8988T (cell line): ENCODE measurements around the gene LEMD1.

ENCODE experiments used
- DNase-seq: peaks from one replicate; pipeline ENCODE4 v3.0.0; 2011

Gene LEMD1

DNA sequence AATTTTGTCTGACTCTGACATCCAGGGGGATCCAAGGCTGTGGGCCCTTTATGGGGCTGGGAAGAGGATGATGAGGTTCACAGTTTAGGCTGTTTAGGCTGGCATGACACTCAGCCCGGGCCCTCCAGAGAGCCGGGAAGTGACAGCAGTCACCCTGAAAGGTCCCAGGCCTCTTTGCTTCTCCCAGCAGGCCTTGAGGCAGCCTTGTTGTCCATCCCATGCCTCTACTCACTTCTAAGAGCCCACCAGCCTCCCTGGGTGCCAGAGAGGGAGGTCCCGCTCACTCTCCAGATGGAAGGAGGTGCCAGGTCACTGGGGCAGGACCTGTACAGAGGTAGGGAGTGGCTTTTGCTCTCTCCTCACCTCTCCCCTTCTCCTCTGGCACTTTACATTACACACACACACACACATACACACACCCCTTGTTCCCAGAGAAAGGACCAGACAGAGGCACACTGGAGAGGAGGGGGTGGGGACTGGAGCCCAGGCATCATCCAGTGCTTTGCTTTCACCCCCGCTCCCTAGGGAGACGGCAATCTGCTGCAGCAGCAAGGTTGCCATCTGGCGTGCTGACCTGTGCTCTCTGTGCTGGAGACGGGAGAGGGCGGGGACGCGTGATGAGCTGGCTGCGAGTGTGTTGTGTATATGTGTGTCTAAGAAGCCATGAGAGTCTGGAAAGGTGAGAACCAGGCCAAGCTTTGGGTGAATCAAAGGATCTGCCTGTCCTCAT lies 69.7 kb downstream of the LEMD1 start:
- DNase-seq, result no peak

DNA sequence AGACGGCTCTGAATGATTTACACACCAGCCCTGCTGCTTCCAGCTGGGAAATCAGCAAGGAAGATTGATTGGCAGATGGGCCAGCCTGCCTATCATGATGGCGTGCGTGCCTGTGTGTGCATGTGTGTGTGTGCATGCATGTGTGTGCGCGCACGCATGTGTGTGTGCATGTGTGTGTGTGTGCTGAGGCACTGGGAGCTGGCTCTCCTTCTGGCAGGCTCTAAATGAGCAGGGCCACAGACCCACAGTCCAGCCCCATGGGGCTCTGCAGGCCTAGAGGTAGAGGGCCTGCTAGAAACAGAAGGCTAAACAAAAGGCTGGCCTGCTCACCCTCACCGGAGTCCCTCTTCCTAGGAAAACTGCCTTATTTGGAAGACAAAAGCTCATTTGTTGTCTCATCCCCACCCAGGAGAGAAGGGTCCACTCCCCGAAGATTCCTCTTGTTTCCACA lies 71.1 kb downstream of the LEMD1 start:
- no peak for DNase-seq

DNA sequence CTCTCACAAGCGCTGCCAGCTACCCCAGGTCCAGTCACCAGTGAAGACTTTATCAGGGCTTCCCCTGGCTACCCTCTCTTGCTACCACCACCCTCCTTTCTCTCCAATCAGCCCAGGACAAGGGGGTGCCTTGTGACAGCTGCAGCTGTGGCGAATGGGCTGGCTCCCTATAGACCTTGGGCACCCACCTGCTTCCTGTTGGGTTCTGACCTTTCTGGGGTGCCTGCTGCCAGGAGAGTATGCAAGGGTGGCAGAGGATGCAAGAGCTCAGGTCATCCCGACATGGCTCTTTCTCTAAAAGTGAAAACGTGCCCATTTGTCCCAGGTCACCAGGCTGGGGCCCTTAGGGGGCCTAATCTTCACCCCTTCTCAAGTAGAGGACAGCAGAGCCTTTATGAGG lies 71.7 kb downstream of the LEMD1 start:
- DNase-seq, result no peak

DNA sequence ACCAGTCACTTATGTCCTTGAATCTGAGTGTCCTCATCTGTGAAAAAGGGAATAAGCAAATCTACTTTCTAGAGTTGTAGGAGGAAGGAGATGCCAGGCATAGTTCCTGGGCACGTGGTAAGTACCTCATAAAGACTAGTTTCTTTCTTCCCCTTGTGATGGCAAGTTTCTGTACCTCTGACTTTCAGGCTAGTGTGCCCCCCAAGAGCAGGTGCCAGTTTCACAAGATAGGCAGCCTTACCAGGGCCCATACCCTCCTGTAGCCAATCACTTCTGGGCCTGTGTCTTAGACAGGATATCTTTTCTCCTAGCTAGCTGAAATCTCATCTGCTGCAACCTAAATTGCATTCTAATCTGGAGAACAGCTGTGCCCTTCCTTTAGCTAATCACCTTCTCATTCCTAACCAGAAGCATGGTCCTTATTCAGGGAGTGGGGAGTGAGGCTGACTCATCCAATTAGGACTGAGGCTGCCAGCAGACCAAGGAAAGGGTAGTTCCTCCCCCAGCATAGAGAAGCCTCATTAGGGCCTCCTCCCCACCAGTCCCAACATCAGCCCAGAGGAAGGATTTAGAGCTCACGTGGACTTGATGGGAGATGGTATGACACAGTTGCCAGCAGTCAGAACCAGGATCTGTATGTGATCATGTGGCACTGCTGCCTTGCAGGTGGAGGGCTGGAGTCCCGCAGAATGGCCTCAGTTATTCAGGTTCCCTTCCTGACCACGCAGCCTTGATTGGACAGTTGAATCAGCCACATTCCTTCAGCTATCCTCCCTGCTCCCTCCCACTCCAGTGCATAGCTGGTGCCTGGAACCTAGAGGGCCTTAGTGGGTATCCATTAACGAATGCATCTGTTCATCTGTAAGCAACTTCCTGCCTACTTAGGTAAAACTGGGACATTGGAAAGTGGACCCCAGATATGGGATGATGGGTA lies 73.0 kb downstream of the LEMD1 start:
- no peak for DNase-seq

DNA sequence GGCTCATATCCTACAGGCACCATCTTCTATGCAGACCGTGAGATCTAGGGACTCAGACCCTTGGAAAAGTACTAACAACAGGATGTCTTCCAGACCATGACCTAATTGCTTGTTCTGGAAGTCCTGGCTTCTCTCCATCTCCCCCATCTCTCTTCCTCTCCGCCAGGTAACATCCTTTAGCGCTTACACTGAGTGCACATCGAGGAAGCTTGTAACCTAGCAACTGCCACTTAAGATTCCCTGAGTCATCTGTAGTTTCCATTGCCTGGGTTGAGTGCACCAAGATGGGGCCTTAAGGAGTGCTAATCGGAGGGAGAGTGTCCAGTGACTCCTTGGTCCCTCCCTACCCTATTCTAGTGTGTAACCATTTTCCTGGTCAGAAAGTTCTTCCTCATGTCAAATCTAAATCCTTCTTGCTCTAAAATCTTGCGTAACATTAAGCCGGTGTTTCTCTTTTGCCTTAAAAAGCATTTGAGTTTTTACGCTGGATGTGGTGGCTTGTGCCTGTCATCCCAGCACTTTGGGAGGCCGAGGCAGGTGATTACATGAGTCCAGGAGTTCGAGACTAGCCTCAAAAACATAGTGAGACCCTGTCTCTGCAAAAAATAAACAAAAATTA lies 74.8 kb downstream of the LEMD1 start:
- no peak for DNase-seq

DNA sequence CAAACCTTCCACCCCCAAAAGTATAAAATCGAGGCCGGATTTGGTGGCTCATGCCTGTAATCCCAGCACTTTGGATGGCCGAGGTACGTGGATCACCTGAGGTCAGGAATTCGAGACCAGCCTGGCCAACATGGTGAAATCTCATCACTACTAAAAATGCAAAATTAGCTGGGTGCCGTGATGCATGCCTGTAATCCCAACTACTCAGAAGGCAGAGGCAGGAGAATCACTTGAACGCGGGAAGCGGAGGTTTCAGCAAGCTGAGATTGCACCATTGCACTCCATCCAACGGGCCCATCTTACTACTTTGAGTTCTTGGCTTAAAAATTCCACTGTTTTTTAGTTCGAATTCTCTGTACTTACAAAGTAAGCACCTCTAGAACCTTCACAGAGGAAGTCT lies 76.1 kb downstream of the LEMD1 start:
- DNase-seq, result no peak

DNA sequence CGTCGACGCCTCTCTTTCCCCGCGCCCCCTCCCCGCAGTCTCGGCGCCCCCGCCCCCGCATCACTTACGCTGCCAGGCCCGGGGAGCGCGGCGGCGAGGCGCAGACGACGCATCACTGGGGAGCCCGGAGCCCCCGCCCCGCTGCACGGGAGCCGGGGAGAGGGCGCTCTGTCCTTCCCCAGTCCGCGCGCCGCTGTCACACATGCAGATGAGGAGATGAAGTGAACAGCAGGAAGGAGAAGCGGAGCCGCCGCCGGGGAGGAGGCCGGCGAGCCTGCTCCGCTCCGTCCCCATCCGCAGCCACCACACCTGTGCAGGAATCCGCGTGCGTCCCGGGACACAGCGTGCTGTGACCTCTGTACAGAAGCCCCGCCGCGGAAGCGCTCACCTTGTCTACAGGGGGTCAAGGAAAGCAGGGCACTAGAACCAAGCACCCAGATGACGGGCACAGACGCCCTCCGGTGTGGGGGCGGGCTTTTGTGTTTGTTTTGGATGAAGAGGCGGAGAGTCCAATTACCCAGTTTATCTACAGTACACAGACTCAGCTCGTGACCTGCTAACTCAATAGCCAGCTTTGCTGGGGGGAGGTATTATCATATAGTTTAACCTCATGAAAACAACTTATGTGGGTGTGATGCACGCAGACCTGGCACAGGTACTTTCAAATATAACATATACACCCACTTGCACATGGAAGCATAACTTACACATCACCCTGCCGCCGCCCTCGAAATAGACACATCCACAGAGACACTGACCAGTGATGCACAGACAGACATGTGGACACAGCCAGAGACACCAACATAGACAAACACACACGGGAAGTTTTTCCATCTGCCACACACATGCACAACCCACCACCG lies 77.6 kb downstream of the LEMD1 start:
- no peak for DNase-seq

DNA sequence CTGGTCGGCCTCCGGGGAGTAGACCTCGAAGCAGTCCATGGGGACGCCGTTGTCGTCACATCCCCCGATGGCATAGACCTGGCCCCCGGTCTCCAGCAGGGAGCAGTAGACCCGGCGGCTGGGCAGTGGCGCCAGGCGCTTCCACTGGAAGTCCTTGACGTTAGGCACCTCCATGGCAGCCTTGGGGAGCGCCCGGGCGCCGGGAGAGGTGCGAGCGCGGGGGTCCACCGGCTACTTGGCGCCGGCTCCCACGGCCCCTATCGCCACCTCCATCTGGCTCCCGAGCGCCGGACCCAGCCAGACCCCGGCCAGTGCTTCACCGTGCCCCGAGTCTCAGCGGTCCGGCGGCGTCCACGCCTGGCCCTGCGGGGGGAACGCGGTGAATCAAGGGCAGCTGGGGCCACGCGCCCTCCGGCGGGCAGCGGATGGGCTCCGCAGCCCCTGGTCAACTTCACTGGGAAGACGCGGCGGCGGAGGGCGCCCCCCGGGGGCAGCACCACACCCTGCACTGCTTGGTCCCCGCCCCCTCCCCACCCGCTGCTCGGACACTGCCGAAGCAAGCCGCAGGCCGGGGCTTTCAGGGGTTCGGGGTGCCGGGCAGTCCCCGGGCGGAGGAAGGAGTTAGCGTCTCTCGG lies 78.3 kb downstream of the LEMD1 start:
- no peak for DNase-seq

DNA sequence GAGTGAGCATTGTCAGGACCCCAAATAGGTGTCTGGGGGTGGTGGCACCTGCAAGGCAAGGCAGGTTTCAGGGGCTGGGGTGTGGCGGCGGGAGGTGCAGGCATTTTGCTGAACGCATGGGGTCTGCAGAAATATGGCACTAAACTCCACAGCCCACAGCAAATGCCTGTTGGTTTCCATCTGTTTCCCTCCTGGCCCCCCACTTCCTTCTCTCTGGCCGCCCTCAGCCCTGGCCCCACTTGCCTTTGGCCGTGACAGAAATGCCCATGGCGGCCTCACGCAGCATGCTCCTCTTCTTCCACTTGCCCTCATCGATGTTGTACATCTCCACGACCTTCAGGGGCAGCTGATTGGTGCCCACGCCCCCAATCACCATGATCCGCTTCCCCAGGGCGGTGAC lies 78.9 kb downstream of the LEMD1 start:
- DNase-seq, result no peak

DNA sequence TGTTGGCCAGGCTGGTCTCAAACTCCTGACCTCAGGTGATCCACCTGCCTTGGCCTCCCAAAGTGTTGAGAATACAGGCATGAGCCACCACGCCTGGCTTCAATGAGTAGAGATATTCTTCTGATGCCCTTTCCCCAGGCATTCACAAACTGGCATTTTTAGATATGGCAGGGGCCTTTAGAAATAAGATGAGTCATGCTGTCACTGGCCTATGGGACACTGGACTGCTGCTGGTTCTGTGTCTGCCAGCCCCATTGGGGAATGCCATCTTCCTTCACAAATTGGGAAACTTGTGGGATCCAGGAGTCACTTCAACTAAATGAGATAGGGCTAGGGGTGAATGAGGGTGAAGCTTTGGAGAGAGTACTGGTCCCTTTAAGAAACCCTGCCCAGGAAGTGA lies 81.2 kb downstream of the LEMD1 start:
- no peak for DNase-seq

DNA sequence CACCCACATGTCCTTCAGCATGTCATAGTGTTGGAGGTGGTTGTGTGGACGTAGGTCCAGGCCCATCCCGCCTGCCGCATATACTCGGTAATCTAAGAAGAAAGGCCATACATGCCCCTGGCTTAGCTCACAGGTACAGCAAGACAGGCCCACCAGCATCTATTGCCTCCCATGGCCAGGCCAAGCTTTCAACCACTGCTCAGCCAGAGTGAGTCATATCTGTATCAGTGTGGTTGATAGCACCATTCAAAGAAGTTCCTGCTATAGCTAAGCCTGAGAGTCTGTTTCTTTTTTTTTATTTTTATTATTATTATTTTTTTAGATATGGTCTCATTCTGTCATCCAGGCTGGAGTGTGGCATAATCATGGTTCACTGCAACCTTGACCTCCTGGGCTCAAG lies 82.1 kb downstream of the LEMD1 start:
- DNase-seq, result no peak

DNA sequence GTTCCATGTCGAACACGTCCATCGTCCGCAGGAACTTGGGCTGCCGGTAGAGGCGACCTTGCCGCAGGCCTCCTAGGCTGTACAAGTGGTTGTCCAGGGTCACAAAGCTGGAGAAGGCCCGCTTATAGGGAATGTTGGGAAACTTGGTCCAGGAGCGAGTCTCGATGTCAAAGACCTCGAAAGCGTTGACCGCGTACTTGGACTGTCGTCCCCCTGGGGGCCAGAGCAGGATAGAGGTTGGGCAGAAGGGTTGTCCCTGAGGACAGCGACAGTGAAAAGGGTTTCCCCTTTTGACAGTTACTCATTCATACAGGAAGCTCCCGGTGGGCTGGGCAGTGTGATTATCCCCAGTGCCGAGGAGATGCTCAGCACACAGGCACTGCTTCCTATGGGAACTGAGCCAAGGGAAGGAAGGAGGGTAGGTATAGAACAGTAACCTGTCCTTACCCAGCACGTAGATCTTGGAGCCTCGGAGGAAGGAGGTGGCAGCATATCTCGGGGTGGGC lies 82.6 kb downstream of the LEMD1 start:
- no peak for DNase-seq

DNA sequence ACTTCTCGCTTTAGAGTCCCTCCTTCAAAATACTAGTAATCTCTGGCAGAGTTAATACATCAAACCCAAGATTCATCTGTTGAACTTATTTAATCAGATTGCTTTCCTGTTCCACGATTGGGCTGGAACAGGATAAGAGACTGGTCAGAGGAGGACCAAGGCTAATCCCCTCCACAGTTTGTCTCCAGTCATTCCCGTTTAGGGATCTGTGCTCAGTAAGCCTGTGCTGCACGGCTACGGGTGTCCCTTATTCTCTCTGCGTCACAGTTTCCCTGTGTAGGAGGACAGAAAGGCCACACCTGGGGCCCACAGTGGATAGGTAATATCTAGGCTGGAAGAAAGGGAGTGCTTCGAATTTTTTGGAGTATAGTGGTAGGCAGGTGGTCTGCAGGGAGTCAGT lies 83.8 kb downstream of the LEMD1 start:
- no peak for DNase-seq

DNA sequence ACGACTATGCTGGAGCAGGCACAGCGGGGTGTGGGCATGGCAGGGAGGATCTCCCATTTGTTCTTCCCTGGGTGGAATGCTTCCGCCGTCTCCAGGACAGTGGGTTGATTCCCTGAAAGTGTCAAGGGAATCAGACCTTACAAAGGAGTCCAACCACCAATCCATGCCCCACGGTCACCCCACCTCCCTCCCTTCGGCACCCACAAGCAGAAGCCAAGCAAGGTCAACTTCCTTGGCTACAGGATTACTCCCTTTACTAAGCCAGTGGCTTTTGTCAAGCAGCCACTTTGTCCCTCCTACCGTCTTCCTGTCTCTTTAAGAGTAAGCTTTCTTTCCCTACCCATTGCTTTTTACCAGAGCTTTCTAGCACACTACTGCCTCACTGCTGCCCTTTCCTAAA lies 84.4 kb downstream of the LEMD1 start:
- DNase-seq, result no peak

DNA sequence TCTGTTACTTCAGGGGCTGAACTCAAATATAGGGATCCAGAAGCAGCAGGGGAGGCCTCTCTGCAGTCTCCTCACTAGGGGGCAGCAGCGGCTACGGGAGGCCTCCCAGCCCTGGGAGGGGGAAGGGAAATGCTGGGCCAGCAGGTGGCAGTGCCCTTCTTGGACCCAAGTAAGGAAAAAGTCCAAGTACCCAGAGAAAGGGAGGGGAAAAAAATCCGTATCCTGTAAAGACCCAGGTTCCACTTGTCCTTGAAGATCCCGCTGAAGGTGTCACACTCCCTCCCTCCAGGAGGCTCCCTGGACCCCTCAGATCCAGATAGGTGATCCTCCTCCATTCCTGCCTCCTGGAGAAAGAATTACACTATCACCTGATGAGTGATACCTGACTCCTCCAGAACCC lies 86.2 kb downstream of the LEMD1 start:
- DNase-seq, result peak; percentile 88

DNA sequence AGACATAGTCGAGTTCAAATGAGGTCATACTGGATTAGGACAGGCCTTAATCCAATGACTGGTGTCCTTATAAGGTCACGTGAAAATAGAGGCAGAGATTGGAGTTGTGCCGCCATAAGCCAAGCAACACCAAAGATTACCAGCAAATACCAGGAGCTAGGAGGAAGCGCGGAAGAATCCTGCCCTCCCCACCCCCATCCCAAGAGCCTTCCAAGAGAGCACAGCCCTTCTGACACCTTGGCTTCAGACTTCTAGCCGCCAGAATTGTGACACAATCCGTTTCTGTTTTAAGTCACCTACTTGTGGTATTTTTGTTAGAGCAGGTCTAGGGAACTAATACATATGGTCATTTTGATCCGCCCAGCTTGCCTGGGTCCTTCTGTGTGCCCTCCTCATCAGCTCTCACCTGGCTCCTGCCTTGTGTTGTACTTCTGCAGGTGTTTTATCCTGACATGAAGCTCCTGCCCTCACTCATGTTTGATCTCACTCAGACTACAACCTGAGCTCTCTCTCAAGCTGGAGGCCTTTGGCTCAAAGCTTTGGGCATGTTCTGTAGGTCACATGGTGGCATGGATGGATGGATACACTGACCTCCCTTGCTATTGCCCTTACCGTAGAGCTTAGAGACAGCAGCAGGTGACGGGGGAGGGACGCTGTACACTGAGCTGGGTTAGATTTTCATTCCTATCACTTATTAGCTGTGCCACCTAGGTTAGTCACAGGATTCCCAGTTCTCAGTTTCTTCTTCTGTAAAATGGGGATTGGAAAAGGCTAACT lies 89.7 kb downstream of the LEMD1 start:
- no peak for DNase-seq
